ENCODE data around the gene PTPRN.

Gene PTPRN

DNA sequence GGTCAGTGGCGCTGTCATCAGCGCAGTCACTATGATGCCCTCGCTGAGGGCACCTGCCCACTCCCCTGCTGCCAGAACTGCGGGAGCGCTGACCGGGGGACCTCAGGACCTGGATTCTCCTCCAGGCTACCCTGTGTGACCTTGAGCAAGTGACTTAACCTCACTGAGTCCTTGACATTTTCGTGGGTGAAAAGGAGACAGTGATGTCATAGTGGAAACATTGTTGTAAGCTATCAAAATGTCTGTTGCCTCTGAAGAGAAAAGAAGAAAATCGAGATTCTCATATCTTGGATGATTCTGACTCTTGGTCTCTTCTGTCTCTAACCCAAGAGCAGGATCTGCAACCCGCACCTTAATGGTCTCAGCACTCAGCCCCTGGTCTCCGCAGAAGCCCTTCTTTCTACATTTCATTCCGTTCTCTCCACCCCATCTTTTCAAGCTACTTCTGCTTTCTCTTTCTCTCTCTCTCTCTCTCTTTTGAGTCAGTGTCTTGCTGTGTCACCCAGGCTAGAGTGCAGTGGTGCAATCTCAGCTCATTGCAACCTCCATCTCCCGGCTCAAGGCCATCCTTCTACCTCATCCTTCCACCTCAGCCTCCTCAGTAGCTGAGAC lies 54.5 kb downstream of the PTPRN start:
- ATAC-seq (ENCODE audit: low read depth) (peak; percentile 45), DNase-seq (ENCODE audit: low spot score in 2 of 2) (peak in 1 of 2 donors; percentile 54)
- peaks cover 19% of the 10 kb centered on the region for H3K36me3 Mint-ChIP-seq
- H3K4me1 Mint-ChIP-seq = peaks cover 34% of the 10 kb centered on the region
- no peaks in the 10 kb centered on the region for H3K9me3 Mint-ChIP-seq
- peak overlapping the region; percentile 82 for H3K4me3 Mint-ChIP-seq
- H3K27me3 Mint-ChIP-seq = no peaks in the 10 kb centered on the region
- peak overlapping the region; percentile 91 for H3K27ac Mint-ChIP-seq

- Mint-ChIP-seq H3K27me3 (no peaks in the 10 kb centered on the region), H3K4me3 (peak within 1 kb of the TSS; percentile 82), H3K36me3 (peaks cover 18% of the 10 kb centered on the region), H3K27ac (peak within 1 kb of the TSS; percentile 91), H3K4me1 (peaks cover 41% of the 10 kb centered on the region), H3K9me3 (no peaks in the 10 kb centered on the region)
- peak; percentile 89 to 91 for DNase-seq (ENCODE audit: low spot score in 2 of 2)
- peak; percentile 78 for ATAC-seq (ENCODE audit: low read depth)
Measured at GRCh38 chr2:219253753-219254589, 55.2 kb downstream of the PTPRN start, which contains the start of gene TUBA4A. TSS of gene TUBA4A (minus strand) at chr2:219253918. CDS start at chr2:219253858, 60 bp downstream.

DNA sequence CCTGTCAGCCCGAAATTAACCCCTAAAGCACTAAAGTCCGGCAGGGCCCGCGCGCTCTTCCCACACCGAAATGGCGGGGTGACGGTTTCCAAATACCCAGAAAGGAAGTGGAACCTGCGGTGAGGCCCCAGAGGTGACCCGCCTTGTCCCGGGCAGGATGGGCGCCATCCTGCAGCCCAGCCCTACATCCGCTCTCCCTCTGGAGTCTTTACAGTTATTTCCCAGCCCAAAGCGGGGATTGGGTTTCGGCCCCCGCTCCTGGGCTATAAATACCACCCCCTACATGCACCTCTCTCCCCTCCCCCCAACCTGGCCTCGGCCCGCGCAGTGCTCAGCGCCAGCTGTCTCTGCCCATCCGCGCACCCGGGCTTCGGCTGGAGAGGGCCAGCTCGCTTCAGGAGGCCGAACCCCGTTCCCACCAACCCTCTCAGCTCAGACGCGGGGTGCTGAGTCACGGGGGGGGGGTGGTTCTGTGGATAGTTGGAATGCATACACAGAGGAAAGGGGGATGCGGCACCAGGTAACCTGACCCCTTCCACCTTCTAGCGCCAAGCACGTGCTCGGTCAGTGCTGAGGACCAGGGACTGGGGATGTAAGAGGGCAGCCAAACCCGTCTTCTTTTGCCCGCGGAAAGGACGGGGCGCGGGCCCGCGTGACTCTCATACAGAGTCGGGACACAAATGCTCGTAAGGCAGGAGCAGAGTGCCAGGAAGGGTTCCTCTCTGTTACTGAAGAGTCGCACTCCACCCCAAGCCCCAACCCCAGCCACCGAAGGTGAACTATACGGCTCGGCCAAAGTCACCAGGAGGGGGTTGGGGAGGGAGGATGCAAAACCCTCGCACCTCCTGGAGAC lies 56.1 kb downstream of the PTPRN start, which contains the start of gene TUBA4B:
Gene TUBA4B, plus strand, starts transcription at position 344 of the 853 bp plus-strand sequence. Its CDS starts 165 bp downstream, at position 509.
- ATAC-seq (ENCODE audit: low read depth) = peak; percentile 28
- Mint-ChIP-seq H3K4me1 (peaks cover 45% of the 10 kb centered on the region), H3K4me3 (peak within 1 kb of the TSS; percentile 82), H3K36me3 (peaks cover 19% of the 10 kb centered on the region), H3K27ac (peak within 1 kb of the TSS; percentile 91), H3K9me3 (no peaks in the 10 kb centered on the region), H3K27me3 (no peaks in the 10 kb centered on the region)
- DNase-seq (ENCODE audit: low spot score in 2 of 2) = peak in 1 of 2 donors; percentile 35

GRCh38 chr2:219252570-219252899 lies 56.7 kb downstream of the PTPRN start:
- ATAC-seq (ENCODE audit: low read depth) (no peak), DNase-seq (ENCODE audit: low spot score in 2 of 2) (no peak)
- peaks cover 51% of the 10 kb centered on the region for H3K4me1 Mint-ChIP-seq
- no peaks in the 10 kb centered on the region for H3K27me3 Mint-ChIP-seq
- peaks cover 22% of the 10 kb centered on the region for H3K36me3 Mint-ChIP-seq
- peak overlapping the region; percentile 91 for H3K27ac Mint-ChIP-seq
- peak overlapping the region; percentile 82 for H3K4me3 Mint-ChIP-seq
- no peaks in the 10 kb centered on the region for H3K9me3 Mint-ChIP-seq

GRCh38 chr2:219252084-219252483 lies 57.1 kb downstream of the PTPRN start:
- H3K36me3 Mint-ChIP-seq = peaks cover 22% of the 10 kb centered on the region
- H3K27ac Mint-ChIP-seq = peak overlapping the region; percentile 91
- no peak for DNase-seq (ENCODE audit: low spot score in 2 of 2)
- peaks cover 56% of the 10 kb centered on the region for H3K4me1 Mint-ChIP-seq
- H3K4me3 Mint-ChIP-seq = peak overlapping the region; percentile 82
- no peaks in the 10 kb centered on the region for H3K9me3 Mint-ChIP-seq
- H3K27me3 Mint-ChIP-seq = no peaks in the 10 kb centered on the region
- ATAC-seq (ENCODE audit: low read depth) = no peak

- peaks cover 22% of the 10 kb centered on the region for H3K36me3 Mint-ChIP-seq
- no peak overlapping the region for H3K27ac Mint-ChIP-seq
- DNase-seq (ENCODE audit: low spot score in 2 of 2) = no peak
- peaks cover 60% of the 10 kb centered on the region for H3K4me1 Mint-ChIP-seq
- peak overlapping the region; percentile 82 for H3K4me3 Mint-ChIP-seq
- H3K27me3 Mint-ChIP-seq = no peaks in the 10 kb centered on the region
- ATAC-seq (ENCODE audit: low read depth) = no peak
- H3K9me3 Mint-ChIP-seq = no peaks in the 10 kb centered on the region
Measured at GRCh38 chr2:219251656-219252055, 57.5 kb downstream of the PTPRN start.

- H3K27me3 Mint-ChIP-seq = no peaks in the 10 kb centered on the region
- peaks cover 63% of the 10 kb centered on the region for H3K4me1 Mint-ChIP-seq
- DNase-seq (ENCODE audit: low spot score in 2 of 2) = no peak
- no peaks in the 10 kb centered on the region for H3K9me3 Mint-ChIP-seq
- peak overlapping the region; percentile 82 for H3K4me3 Mint-ChIP-seq
- peaks cover 22% of the 10 kb centered on the region for H3K36me3 Mint-ChIP-seq
- no peak for ATAC-seq (ENCODE audit: low read depth)
- peak overlapping the region; percentile 85 for H3K27ac Mint-ChIP-seq
Measured at GRCh38 chr2:219250049-219250781, 59.0 kb downstream of the PTPRN start.

DNA sequence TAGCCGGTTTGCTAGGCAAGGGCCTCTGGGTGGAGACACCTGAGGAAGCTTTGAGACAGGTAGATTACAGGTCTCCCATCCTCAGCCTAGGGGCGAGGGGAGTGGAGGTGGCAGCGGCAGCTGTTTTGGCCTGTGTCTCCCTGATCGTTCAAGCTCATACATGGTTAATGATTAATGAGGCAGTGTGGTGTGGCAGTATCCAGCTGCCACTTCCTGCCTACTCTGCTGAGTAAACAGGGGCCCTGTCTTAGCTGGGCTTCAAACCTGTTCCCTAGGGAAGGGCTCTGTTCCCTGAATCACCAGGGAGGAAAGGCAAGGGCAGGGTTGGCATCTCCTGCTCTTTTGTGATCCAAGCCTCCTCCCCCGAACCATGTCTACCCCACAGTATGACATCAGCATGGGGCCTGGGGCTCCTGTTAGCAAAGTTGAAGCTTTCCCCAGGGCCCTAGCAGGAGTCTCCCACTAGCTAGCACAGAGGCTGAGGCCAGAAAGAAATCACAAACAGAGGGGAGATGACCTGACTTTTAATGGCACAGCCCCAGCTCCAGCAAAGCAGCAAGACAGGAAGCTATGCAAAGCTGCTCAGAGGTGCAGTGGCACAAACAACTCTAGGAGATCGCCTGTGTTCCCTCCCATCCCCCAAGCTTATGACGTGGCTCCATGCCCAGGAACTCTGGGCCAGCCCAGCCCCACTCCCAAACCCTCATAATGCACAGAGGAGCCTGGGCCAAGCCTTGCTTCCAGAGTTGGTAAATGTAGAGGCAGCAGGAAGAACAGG lies 59.8 kb downstream of the PTPRN start:
- Mint-ChIP-seq H3K27ac (peak overlapping the region; percentile 85), H3K9me3 (no peaks in the 10 kb centered on the region), H3K4me3 (peak overlapping the region; percentile 82), H3K27me3 (no peaks in the 10 kb centered on the region), H3K36me3 (peaks cover 22% of the 10 kb centered on the region), H3K4me1 (peaks cover 59% of the 10 kb centered on the region)
- no peak for DNase-seq (ENCODE audit: low spot score in 2 of 2)
- ATAC-seq (ENCODE audit: low read depth) = peak; percentile 8

GRCh38 chr2:219248845-219249202 lies 60.4 kb downstream of the PTPRN start:
- H3K36me3 Mint-ChIP-seq = peaks cover 22% of the 10 kb centered on the region
- H3K4me1 Mint-ChIP-seq = peaks cover 59% of the 10 kb centered on the region
- H3K9me3 Mint-ChIP-seq = no peaks in the 10 kb centered on the region
- H3K4me3 Mint-ChIP-seq = peak overlapping the region; percentile 82
- H3K27me3 Mint-ChIP-seq = no peaks in the 10 kb centered on the region
- DNase-seq (ENCODE audit: low spot score in 2 of 2) = no peak
- ATAC-seq (ENCODE audit: low read depth) = no peak
- H3K27ac Mint-ChIP-seq = peak overlapping the region; percentile 85

DNA sequence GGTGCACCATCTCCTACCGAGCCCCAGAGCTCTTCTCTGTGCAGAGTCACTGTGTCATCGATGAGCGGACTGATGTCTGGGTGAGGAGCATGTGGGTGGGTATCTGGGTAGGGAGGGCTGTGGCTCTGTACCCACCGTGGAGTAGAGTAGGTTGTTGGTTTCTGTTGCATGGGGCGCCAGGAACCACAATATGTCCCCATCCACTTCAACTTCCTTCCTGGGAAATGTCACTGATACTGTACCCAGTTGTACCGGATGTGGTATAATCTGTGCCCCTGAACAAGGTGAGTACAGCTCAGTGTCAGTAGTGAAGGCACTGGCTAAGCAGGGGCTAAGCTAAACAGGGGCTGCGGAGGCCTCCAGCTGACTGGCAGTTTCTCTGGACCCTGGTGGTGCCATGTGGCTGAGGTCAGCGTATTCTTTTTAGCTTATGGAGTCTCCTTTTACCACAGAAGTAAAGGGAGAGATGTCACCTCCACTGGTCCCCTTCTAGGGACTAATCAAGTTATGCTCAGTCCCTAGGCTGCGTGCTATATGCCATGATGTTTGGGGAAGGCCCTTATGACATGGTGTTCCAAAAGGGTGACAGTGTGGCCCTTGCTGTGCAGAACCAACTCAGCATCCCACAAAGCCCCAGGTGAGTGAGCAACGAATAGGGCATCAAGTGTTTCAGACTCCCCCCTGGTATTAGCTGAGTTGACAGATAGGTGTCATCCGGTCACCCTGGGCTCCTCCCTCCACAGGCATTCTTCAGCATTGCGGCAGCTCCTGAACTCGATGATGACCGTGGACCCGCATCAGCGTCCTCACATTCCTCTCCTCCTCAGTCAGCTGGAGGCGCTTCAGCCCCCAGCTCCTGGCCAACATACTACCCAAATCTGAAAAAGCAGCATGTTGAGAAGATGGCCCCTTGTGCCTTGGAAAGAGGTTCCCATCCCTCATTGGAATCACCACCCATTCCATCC lies 61.2 kb downstream of the PTPRN start:
- ATAC-seq (ENCODE audit: low read depth) (peak; percentile 48), DNase-seq (ENCODE audit: low spot score in 2 of 2) (no peak)
- no peaks in the 10 kb centered on the region for H3K27me3 Mint-ChIP-seq
- H3K4me1 Mint-ChIP-seq = peaks cover 59% of the 10 kb centered on the region
- H3K9me3 Mint-ChIP-seq = no peaks in the 10 kb centered on the region
- H3K4me3 Mint-ChIP-seq = peak overlapping the region; percentile 82
- H3K27ac Mint-ChIP-seq = peak overlapping the region; percentile 85
- peaks cover 22% of the 10 kb centered on the region for H3K36me3 Mint-ChIP-seq

DNA sequence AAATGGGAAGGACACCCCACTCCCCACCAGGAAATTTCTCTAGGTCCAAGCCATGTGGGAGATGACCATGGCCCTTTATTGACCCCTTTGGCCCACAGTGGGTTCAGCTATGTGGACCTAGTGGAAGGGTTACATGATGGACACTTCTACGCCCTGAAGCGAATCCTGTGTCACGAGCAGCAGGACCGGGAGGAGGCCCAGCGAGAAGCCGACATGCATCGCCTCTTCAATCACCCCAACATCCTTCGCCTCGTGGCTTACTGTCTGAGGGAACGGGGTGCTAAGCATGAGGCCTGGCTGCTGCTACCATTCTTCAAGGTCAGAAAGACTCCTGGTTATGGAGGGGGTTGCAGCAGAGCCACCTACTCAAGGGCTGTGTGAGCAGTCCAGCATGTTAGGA lies 62.6 kb downstream of the PTPRN start:
- Mint-ChIP-seq H3K4me1 (peaks cover 50% of the 10 kb centered on the region), H3K4me3 (peak overlapping the region; percentile 41), H3K9me3 (no peaks in the 10 kb centered on the region), H3K27ac (peak overlapping the region; percentile 93), H3K36me3 (peaks cover 18% of the 10 kb centered on the region), H3K27me3 (no peaks in the 10 kb centered on the region)
- DNase-seq (ENCODE audit: low spot score in 2 of 2) = no peak
- ATAC-seq (ENCODE audit: low read depth) = no peak

DNA sequence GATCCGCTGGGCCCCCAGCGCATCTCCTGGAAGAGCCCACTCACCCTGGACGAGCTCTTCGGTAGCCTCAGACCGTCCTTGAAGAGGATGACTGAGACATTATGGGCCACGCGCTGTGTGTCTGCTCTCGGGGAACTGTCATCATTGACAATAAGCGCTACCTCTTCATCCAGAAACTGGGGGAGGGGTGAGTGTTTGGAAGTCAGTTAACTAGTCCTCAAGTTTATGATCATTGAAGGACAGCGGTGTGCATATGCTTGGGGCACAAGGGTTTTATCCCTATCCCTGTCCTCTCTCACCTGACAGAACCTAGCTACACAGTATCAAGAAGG lies 63.3 kb downstream of the PTPRN start:
- DNase-seq (ENCODE audit: low spot score in 2 of 2) (no peak), ATAC-seq (ENCODE audit: low read depth) (no peak)
- Mint-ChIP-seq H3K9me3 (no peaks in the 10 kb centered on the region), H3K4me1 (peaks cover 43% of the 10 kb centered on the region), H3K27ac (peak overlapping the region; percentile 93), H3K27me3 (no peaks in the 10 kb centered on the region), H3K36me3 (peaks cover 14% of the 10 kb centered on the region), H3K4me3 (peak overlapping the region; percentile 88)

All from memory B cell (primary cell).